ENCODE results near the gene ANKRD31.

GRCh38 chr5:75021219-75021618 is 215.5 kb downstream of the ANKRD31 start:
- TF ChIP-seq CTCF (IDR thresholded peaks at IDR 0.05) (no peak), ZFX (IDR thresholded peaks at IDR 0.05; ENCODE audit: borderline replicate concordance) (no peak)
